Panc1 (cell line): ENCODE measurements around the gene P2RX4.

Experiments used
- POLR2AphosphoS5 ChIP-seq: IDR thresholded peaks from 2 replicates; pipeline ENCODE4 v1.6.1; 2012; ENCODE audit warnings: mild to moderate bottlenecking, low read depth, low read length, moderate library complexity
- TCF7L2 ChIP-seq: IDR thresholded peaks from 2 replicates; pipeline ENCODE4 v1.6.1; 2011; ENCODE audit warnings: mild to moderate bottlenecking, low read depth, low read length, inconsistent platforms
- TF ChIP-seq, protein P1 (sequence below): fragments of 450-650 bp; IDR thresholded peaks from 2 replicates; pipeline ENCODE4 v1.5.1; 2017; ENCODE audit warnings: mild to moderate bottlenecking
- TF ChIP-seq, protein P2 (sequence below), 2 experiments: IDR thresholded peaks; 2 replicates each; pipeline ENCODE4 v1.6.1; 2011 to 2012; ENCODE audit warnings: low read depth in 2 of 2, control low read depth in 1 of 2, low read length in 1 of 2, mild to moderate bottlenecking in 1 of 2, moderate library complexity in 1 of 2; ENCODE audit not compliant: insufficient read depth in 1 of 2

DNA sequence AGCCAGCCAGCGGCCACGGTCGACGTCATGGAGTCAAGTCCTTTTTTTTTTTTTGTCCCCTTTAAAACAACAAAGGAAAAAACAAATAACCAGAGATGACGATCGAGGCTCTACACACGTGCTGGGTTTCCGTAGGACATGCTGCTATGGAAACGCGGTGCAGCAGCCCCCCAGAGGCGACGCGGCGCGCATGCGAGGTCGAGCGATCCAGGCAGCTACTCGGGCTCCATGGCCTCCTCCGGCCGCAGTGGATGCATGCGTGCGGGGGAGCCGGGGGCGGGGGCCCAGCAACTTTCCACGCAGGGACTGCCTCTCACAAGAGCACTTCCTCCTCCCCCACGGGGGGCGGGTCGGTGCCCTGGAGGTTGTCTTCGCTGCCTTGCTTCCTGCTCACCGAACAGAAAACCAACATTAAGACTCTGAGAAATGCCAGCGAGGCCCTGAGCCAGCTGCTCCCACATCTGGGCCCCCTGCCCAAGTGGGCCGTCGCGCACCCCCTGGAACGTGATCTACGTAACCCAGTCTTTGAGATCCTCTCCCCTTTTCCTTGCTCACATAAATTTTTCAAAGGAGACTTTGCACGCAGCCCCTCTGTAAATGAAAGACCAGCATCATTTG is 30.7 kb downstream of the P2RX4 start:
- TF ChIP-seq, protein P1, sequence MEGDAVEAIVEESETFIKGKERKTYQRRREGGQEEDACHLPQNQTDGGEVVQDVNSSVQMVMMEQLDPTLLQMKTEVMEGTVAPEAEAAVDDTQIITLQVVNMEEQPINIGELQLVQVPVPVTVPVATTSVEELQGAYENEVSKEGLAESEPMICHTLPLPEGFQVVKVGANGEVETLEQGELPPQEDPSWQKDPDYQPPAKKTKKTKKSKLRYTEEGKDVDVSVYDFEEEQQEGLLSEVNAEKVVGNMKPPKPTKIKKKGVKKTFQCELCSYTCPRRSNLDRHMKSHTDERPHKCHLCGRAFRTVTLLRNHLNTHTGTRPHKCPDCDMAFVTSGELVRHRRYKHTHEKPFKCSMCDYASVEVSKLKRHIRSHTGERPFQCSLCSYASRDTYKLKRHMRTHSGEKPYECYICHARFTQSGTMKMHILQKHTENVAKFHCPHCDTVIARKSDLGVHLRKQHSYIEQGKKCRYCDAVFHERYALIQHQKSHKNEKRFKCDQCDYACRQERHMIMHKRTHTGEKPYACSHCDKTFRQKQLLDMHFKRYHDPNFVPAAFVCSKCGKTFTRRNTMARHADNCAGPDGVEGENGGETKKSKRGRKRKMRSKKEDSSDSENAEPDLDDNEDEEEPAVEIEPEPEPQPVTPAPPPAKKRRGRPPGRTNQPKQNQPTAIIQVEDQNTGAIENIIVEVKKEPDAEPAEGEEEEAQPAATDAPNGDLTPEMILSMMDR: no peak
- no peak for TF ChIP-seq POLR2AphosphoS5
- no peak for TF ChIP-seq TCF7L2
- TF ChIP-seq, protein P2, sequence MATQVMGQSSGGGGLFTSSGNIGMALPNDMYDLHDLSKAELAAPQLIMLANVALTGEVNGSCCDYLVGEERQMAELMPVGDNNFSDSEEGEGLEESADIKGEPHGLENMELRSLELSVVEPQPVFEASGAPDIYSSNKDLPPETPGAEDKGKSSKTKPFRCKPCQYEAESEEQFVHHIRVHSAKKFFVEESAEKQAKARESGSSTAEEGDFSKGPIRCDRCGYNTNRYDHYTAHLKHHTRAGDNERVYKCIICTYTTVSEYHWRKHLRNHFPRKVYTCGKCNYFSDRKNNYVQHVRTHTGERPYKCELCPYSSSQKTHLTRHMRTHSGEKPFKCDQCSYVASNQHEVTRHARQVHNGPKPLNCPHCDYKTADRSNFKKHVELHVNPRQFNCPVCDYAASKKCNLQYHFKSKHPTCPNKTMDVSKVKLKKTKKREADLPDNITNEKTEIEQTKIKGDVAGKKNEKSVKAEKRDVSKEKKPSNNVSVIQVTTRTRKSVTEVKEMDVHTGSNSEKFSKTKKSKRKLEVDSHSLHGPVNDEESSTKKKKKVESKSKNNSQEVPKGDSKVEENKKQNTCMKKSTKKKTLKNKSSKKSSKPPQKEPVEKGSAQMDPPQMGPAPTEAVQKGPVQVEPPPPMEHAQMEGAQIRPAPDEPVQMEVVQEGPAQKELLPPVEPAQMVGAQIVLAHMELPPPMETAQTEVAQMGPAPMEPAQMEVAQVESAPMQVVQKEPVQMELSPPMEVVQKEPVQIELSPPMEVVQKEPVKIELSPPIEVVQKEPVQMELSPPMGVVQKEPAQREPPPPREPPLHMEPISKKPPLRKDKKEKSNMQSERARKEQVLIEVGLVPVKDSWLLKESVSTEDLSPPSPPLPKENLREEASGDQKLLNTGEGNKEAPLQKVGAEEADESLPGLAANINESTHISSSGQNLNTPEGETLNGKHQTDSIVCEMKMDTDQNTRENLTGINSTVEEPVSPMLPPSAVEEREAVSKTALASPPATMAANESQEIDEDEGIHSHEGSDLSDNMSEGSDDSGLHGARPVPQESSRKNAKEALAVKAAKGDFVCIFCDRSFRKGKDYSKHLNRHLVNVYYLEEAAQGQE (IDR thresholded peaks at IDR 0.05; ENCODE audit: insufficient read depth in 1 of 2, low read depth in 2 of 2, low read length in 1 of 2): no peak
